Thoracic aorta (tissue), 2 donors: ENCODE data around the gene DOCK4. TPM values are rescaled to one million over a fixed set of nuclear protein-coding genes. Genes with fewer than 3 reads are reported as not detected.

Experiments
- ATAC-seq: fragments of 150-250 bp; one replicate; pipeline ENCODE4 v1.8.0; 2017; ENCODE audit warnings: low read depth; ENCODE audit not compliant: insufficient number of reproducible peaks, low FRiP score
- DNase-seq: peaks from one replicate; pipeline ENCODE4 v3.0.0-alpha.2; 2020; ENCODE audit warnings: low spot score
- H3K27ac ChIP-seq, 2 donors: fragments of 200-600 bp; sonication (generic); 1 replicate in 1 of 2; 2 replicates in 1 of 2; pipeline ENCODE4 v1.5.1; 2016; ENCODE audit warnings: mild to moderate bottlenecking in 2 of 2, moderate library complexity in 2 of 2
- H3K27me3 ChIP-seq: fragments of 200-600 bp; sonication (generic); replicated peaks from 2 replicates; pipeline ENCODE4 v1.6.0; 2016; ENCODE audit warnings: mild to moderate bottlenecking; ENCODE audit not compliant: insufficient read depth
- H3K36me3 ChIP-seq: fragments of 200-600 bp; sonication (generic); one replicate; pipeline ENCODE4 v1.5.1; 2016
- H3K4me1 ChIP-seq, 2 donors: fragments of 200-600 bp; sonication (generic); 1 replicate in 1 of 2; 2 replicates in 1 of 2; pipeline versions ENCODE4 v1.5.1 to v1.6.0; 2016; ENCODE audit warnings: low read depth in 2 of 2, mild to moderate bottlenecking in 1 of 2; ENCODE audit not compliant: control insufficient read depth in 1 of 2
- H3K4me3 ChIP-seq: fragments of 200-600 bp; sonication (generic); 2 replicates; pipeline ENCODE4 v1.5.1; 2016; ENCODE audit warnings: mild to moderate bottlenecking
- H3K9me3 ChIP-seq: fragments of 200-600 bp; sonication (generic); 2 replicates; pipeline ENCODE4 v1.5.1; 2016
- total RNA-seq, 2 donors: library from RNA; depleted of rRNA; stranded (reverse); fragments of >200 nt; gene quantifications; one replicate each; pipeline versions ENCODE4 v1.1.0 to v1.2.3, GENCODE V29; 2016
- TF ChIP-seq, protein P1 (sequence below): fragments of 200-600 bp; sonication (generic); IDR thresholded peaks from one replicate; pipeline ENCODE4 v1.5.1; 2019; ENCODE audit warnings: antibody characterized with exemption

The DOCK4 gene
- total RNA-seq, 2 donors from 2014 or later, result 22.3 to 71.5 TPM

DNA sequence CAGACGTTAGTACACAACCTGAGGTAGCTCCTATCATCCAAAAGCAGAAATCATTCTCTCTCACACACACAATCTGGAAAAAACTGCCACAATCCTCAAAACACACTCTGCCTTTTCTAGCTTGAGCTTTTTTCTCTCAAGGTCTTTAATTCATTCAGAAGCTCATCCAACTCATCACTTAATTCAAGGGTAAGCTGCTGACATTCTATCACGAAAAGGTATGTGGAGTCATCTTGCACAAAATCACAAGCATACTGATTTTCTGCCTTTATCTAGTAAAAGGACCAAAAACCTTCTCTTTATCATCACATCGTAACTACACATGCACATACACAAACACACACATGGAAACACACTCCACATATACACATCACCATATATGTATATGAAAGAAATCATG is 32.0 kb downstream of the DOCK4 start:
- Histone ChIP-seq H3K9me3 (no peaks in the 10 kb centered on the region), H3K36me3 (no peaks in the 10 kb centered on the region), H3K4me1 (peaks cover 0 to 8% of the 10 kb centered on the region in 2 donors), H3K27ac (no peak overlapping the region), H3K4me3 (no peak overlapping the region), H3K27me3 (no peaks in the 10 kb centered on the region)
- TF ChIP-seq, protein P1, sequence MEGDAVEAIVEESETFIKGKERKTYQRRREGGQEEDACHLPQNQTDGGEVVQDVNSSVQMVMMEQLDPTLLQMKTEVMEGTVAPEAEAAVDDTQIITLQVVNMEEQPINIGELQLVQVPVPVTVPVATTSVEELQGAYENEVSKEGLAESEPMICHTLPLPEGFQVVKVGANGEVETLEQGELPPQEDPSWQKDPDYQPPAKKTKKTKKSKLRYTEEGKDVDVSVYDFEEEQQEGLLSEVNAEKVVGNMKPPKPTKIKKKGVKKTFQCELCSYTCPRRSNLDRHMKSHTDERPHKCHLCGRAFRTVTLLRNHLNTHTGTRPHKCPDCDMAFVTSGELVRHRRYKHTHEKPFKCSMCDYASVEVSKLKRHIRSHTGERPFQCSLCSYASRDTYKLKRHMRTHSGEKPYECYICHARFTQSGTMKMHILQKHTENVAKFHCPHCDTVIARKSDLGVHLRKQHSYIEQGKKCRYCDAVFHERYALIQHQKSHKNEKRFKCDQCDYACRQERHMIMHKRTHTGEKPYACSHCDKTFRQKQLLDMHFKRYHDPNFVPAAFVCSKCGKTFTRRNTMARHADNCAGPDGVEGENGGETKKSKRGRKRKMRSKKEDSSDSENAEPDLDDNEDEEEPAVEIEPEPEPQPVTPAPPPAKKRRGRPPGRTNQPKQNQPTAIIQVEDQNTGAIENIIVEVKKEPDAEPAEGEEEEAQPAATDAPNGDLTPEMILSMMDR, result no peak
- DNase-seq (no peak), ATAC-seq (no peak)

DNA sequence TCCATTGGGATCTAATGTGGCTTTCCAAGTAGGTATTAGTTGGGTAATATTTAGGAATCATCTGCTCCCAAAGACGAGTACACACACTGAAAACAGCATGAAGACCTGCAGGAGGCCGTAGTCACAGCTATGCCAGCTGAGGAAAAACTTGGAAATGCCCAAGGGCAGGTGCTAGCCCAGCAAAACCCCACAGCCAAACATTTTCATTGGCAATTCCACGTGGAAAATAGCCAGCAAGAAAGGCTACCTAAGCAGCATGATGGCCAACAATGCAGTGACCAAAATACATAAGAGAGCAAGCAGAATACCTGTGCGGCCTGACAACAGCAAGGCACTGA is 32.7 kb downstream of the DOCK4 start:
- TF ChIP-seq, protein P1, result no peak
- ATAC-seq, result no peak
- H3K27ac ChIP-seq, result no peak overlapping the region

GRCh38 chr7:112172870-112173567 is 33.2 kb downstream of the DOCK4 start:
- no peaks in the 10 kb centered on the region for H3K27me3 ChIP-seq
- H3K4me1 ChIP-seq, result peaks cover 0 to 8% of the 10 kb centered on the region in 2 donors
- H3K9me3 ChIP-seq, result no peaks in the 10 kb centered on the region
- no peak overlapping the region for H3K4me3 ChIP-seq
- DNase-seq (no peak), ATAC-seq (no peak)
- no peak overlapping the region for H3K27ac ChIP-seq
- TF ChIP-seq, protein P1, result no peak
- H3K36me3 ChIP-seq, result no peaks in the 10 kb centered on the region

More for the DNA sequence above, 32.7 kb downstream of the DOCK4 start:
- H3K9me3 ChIP-seq, result no peaks in the 10 kb centered on the region
- no peak for DNase-seq
- H3K36me3 ChIP-seq, result no peaks in the 10 kb centered on the region
- peaks cover 0 to 8% of the 10 kb centered on the region in 2 donors for H3K4me1 ChIP-seq
- no peaks in the 10 kb centered on the region for H3K27me3 ChIP-seq
- no peak overlapping the region for H3K4me3 ChIP-seq

- no peak overlapping the region for H3K4me3 ChIP-seq
- ATAC-seq (no peak), DNase-seq (no peak)
- H3K27me3 ChIP-seq, result no peaks in the 10 kb centered on the region
- no peak overlapping the region for H3K27ac ChIP-seq
- H3K36me3 ChIP-seq, result no peaks in the 10 kb centered on the region
- peaks cover 0 to 8% of the 10 kb centered on the region in 2 donors for H3K4me1 ChIP-seq
- TF ChIP-seq, protein P1, result no peak
- H3K9me3 ChIP-seq, result no peaks in the 10 kb centered on the region
Observed at GRCh38 chr7:112171673-112172072, 34.5 kb downstream of the DOCK4 start.

- Histone ChIP-seq H3K27me3 (no peaks in the 10 kb centered on the region), H3K4me3 (no peak overlapping the region), H3K4me1 (peaks cover 0 to 8% of the 10 kb centered on the region in 2 donors), H3K9me3 (no peaks in the 10 kb centered on the region), H3K36me3 (no peaks in the 10 kb centered on the region), H3K27ac (no peak overlapping the region)
- ATAC-seq, result no peak
- TF ChIP-seq, protein P1, result no peak
- no peak for DNase-seq
Observed at GRCh38 chr7:112168915-112169314, 37.3 kb downstream of the DOCK4 start.
